ENCODE measurements around the gene SPECC1.

Gene SPECC1

GRCh38 chr17:20085283-20085845, 76.2 kb downstream of the SPECC1 start:
- Histone ChIP-seq H3K4me2 (ENCODE audit: low read length) (no peak overlapping the region), H3K27ac (ENCODE audit: low read depth, low read length) (no peak overlapping the region), H3F3A (ENCODE audit: control insufficient read depth, insufficient read depth) (no peaks in the 10 kb centered on the region), H3K9me2 (replicated peaks; ENCODE audit: control insufficient read depth, low read length) (no peaks in the 10 kb centered on the region), H3K9me3 (ENCODE audit: control insufficient read depth, insufficient read depth, low read length) (no peaks in the 10 kb centered on the region), H3K79me2 (ENCODE audit: control insufficient read depth, low read length) (no peaks in the 10 kb centered on the region), H3K36me3 (ENCODE audit: control insufficient read depth, low read length) (no peaks in the 10 kb centered on the region), H3K4me1 (ENCODE audit: control insufficient read depth, low read length) (no peaks in the 10 kb centered on the region), H3K4me3 (ENCODE audit: low read length) (no peak overlapping the region), H3K27me3 (ENCODE audit: control insufficient read depth, low read length) (no peaks in the 10 kb centered on the region), H4K20me1 (ENCODE audit: control insufficient read depth, insufficient read depth, low read depth, low read length) (no peaks in the 10 kb centered on the region)
- no peak for TF ChIP-seq EZH2phosphoT487 (IDR thresholded peaks at IDR 0.05; ENCODE audit: borderline replicate concordance, low read length)
- no peak for TF ChIP-seq CTCF (IDR thresholded peaks at IDR 0.05; ENCODE audit: low read depth, low read length, poor library complexity, severe bottlenecking)

GRCh38 chr17:20086416-20087076, 77.4 kb downstream of the SPECC1 start:
- H3K27me3 ChIP-seq (ENCODE audit: control insufficient read depth, low read length): no peaks in the 10 kb centered on the region
- no peak for TF ChIP-seq EZH2phosphoT487 (IDR thresholded peaks at IDR 0.05; ENCODE audit: borderline replicate concordance, low read length)
- TF ChIP-seq CTCF (IDR thresholded peaks at IDR 0.05; ENCODE audit: low read depth, low read length, poor library complexity, severe bottlenecking): no peak
- H3K9me2 ChIP-seq (replicated peaks; ENCODE audit: control insufficient read depth, low read length): no peaks in the 10 kb centered on the region
- H3K79me2 ChIP-seq (ENCODE audit: control insufficient read depth, low read length): no peaks in the 10 kb centered on the region
- no peak overlapping the region for H3K4me2 ChIP-seq (ENCODE audit: low read length)
- no peak overlapping the region for H3K27ac ChIP-seq (ENCODE audit: low read depth, low read length)
- H4K20me1 ChIP-seq (ENCODE audit: control insufficient read depth, insufficient read depth, low read depth, low read length): no peaks in the 10 kb centered on the region
- H3K4me1 ChIP-seq (ENCODE audit: control insufficient read depth, low read length): no peaks in the 10 kb centered on the region
- no peak overlapping the region for H3K4me3 ChIP-seq (ENCODE audit: low read length)
- H3K9me3 ChIP-seq (ENCODE audit: control insufficient read depth, insufficient read depth, low read length): no peaks in the 10 kb centered on the region
- H3F3A ChIP-seq (ENCODE audit: control insufficient read depth, insufficient read depth): no peaks in the 10 kb centered on the region
- H3K36me3 ChIP-seq (ENCODE audit: control insufficient read depth, low read length): no peaks in the 10 kb centered on the region

- Histone ChIP-seq H3K4me3 (ENCODE audit: low read length) (no peak overlapping the region), H3F3A (ENCODE audit: control insufficient read depth, insufficient read depth) (no peaks in the 10 kb centered on the region), H3K36me3 (ENCODE audit: control insufficient read depth, low read length) (no peaks in the 10 kb centered on the region), H4K20me1 (ENCODE audit: control insufficient read depth, insufficient read depth, low read depth, low read length) (no peaks in the 10 kb centered on the region), H3K9me2 (replicated peaks; ENCODE audit: control insufficient read depth, low read length) (no peaks in the 10 kb centered on the region), H3K4me1 (ENCODE audit: control insufficient read depth, low read length) (no peaks in the 10 kb centered on the region), H3K27me3 (ENCODE audit: control insufficient read depth, low read length) (no peaks in the 10 kb centered on the region), H3K9me3 (ENCODE audit: control insufficient read depth, insufficient read depth, low read length) (no peaks in the 10 kb centered on the region), H3K27ac (ENCODE audit: low read depth, low read length) (no peak overlapping the region), H3K4me2 (ENCODE audit: low read length) (no peak overlapping the region), H3K79me2 (ENCODE audit: control insufficient read depth, low read length) (no peaks in the 10 kb centered on the region)
- no peak for TF ChIP-seq EZH2phosphoT487 (IDR thresholded peaks at IDR 0.05; ENCODE audit: borderline replicate concordance, low read length)
- TF ChIP-seq CTCF (IDR thresholded peaks at IDR 0.05; ENCODE audit: low read depth, low read length, poor library complexity, severe bottlenecking): no peak
These were observed 78.5 kb downstream of the SPECC1 start for GRCh38 chr17:20087538-20088250.
